ENCODE measurements around the gene TAF11L8. TPM values are rescaled to one million over a fixed set of nuclear protein-coding genes. Genes with fewer than 3 reads are reported as not detected.

The TAF11L8 gene
- total and polyA plus RNA-seq, 8 donors = not detected

Small RNA genes lying within 50 kb of the gene (small RNA-seq; reads per million reads assigned to genes)
- gene AC233724.3 (0 reads per million in 4 donors), gene AC233724.6 (0 reads per million in 4 donors), gene AC233724.7 (0 reads per million in 4 donors)

Other genes with a start within 250 kb of the TAF11L8 start
- gene TAF11L2, start 92.7 kb downstream of the TAF11L8 start, total RNA-seq = not detected
- gene TAF11L2, start 92.7 kb downstream of the TAF11L8 start, polyA plus RNA-seq = not detected
- not detected for gene TAF11L3, start 72.6 kb downstream of the TAF11L8 start, total RNA-seq
- not detected for gene TAF11L3, start 72.6 kb downstream of the TAF11L8 start, polyA plus RNA-seq
- gene TAF11L4, start 69.2 kb downstream of the TAF11L8 start, total RNA-seq = not detected
- gene TAF11L4, start 69.2 kb downstream of the TAF11L8 start, polyA plus RNA-seq = not detected
- not detected for gene TAF11L5, start 65.7 kb downstream of the TAF11L8 start, total RNA-seq
- gene TAF11L5, start 65.7 kb downstream of the TAF11L8 start, polyA plus RNA-seq = not detected
- gene TAF11L6, start 62.3 kb downstream of the TAF11L8 start, total RNA-seq = not detected
- not detected for gene TAF11L6, start 62.3 kb downstream of the TAF11L8 start, polyA plus RNA-seq
- gene TAF11L7, start 5.2 kb downstream of the TAF11L8 start, total RNA-seq = not detected
- not detected for gene TAF11L7, start 5.2 kb downstream of the TAF11L8 start, polyA plus RNA-seq
- gene TAF11L9, start 3.4 kb upstream of the TAF11L8 start, total RNA-seq = not detected
- gene TAF11L9, start 3.4 kb upstream of the TAF11L8 start, polyA plus RNA-seq = not detected
- not detected for gene TAF11L10, start 6.9 kb upstream of the TAF11L8 start, total RNA-seq
- gene TAF11L10, start 6.9 kb upstream of the TAF11L8 start, polyA plus RNA-seq = not detected
- not detected for gene TAF11L11, start 13.2 kb upstream of the TAF11L8 start, total RNA-seq
- not detected for gene TAF11L11, start 13.2 kb upstream of the TAF11L8 start, polyA plus RNA-seq
- not detected for gene TAF11L12, start 19.4 kb upstream of the TAF11L8 start, total RNA-seq
- gene TAF11L12, start 19.4 kb upstream of the TAF11L8 start, polyA plus RNA-seq = not detected
- not detected for gene TAF11L13, start 41.1 kb upstream of the TAF11L8 start, total RNA-seq
- not detected for gene TAF11L13, start 41.1 kb upstream of the TAF11L8 start, polyA plus RNA-seq
- gene TAF11L14, start 43.5 kb upstream of the TAF11L8 start, total RNA-seq = not detected
- gene TAF11L14, start 43.5 kb upstream of the TAF11L8 start, polyA plus RNA-seq = not detected

All from stomach (tissue), 8 donors.